HepG2 (cell line): Measurements from ENCODE around the gene CAMTA2. TPM values are rescaled to one million over a fixed set of nuclear protein-coding genes. Genes with fewer than 3 reads are reported as not detected.
A peak's percentile ranks its signal among the peaks of the same experiment; 100 is the strongest.

ENCODE experiments used
- ARNTL ChIP-seq: sonication (generic); formaldehyde crosslinking; IDR thresholded peaks from 2 replicates; pipeline ENCODE4 v1.4.0; 2020; ENCODE audit warnings: mild to moderate bottlenecking, missing genetic modification reagents
- ATF2 ChIP-seq: sonication (generic); formaldehyde crosslinking; IDR thresholded peaks from 2 replicates; pipeline ENCODE4 v1.4.0; 2020; ENCODE audit warnings: missing genetic modification reagents
- CCAR2 ChIP-seq: fragments of 200-400 bp; formaldehyde crosslinking; optimal IDR thresholded peaks from 2 replicates; pipeline ENCODE3; 2018; ENCODE audit warnings: low read depth, mild to moderate bottlenecking, low read length, moderate library complexity
- GATAD2A ChIP-seq: IDR thresholded peaks from 2 replicates; pipeline ENCODE4 v1.6.1; 2016
- GLI4 ChIP-seq: sonication (generic); formaldehyde crosslinking; IDR thresholded peaks from 2 replicates; pipeline ENCODE4 v1.5.1; 2020; ENCODE audit warnings: missing genetic modification reagents, mild to moderate bottlenecking, moderate library complexity, borderline replicate concordance
- MED1 ChIP-seq: sonication (generic); formaldehyde crosslinking; IDR thresholded peaks from 2 replicates; pipeline ENCODE4 v1.4.0; 2020; ENCODE audit warnings: missing genetic modification reagents
- PRDM15 ChIP-seq: sonication (generic); formaldehyde crosslinking; IDR thresholded peaks from 2 replicates; pipeline ENCODE4 v1.4.0; 2020; ENCODE audit warnings: missing genetic modification reagents
- TFAP4 ChIP-seq: sonication (generic); IDR thresholded peaks from 2 replicates; pipeline ENCODE4 v1.6.1; 2016; ENCODE audit warnings: low read depth, borderline replicate concordance
- ZBTB3 ChIP-seq: sonication (generic); formaldehyde crosslinking; IDR thresholded peaks from 2 replicates; pipeline ENCODE4 v1.4.0; 2020; ENCODE audit warnings: low read depth, mild to moderate bottlenecking, moderate library complexity, missing genetic modification reagents, borderline replicate concordance
- ZBTB4 ChIP-seq: sonication (generic); formaldehyde crosslinking; IDR thresholded peaks from 2 replicates; pipeline ENCODE4 v1.4.0; 2020; ENCODE audit warnings: missing genetic modification reagents, mild to moderate bottlenecking, borderline replicate concordance
- ZFP91 ChIP-seq: sonication (generic); formaldehyde crosslinking; IDR thresholded peaks from 2 replicates; pipeline ENCODE4 v1.9.0; 2022; ENCODE audit warnings: missing genetic modification reagents, mild to moderate bottlenecking, borderline replicate concordance
- ZNF687 ChIP-seq: sonication (generic); formaldehyde crosslinking; IDR thresholded peaks from 2 replicates; pipeline ENCODE4 v1.5.1; 2020; ENCODE audit warnings: mild to moderate bottlenecking, missing genetic modification reagents, moderate library complexity
- polyA plus RNA-seq, 8 experiments: library from polyadenylated mRNA; depleted of rRNA in 3 of 8; stranded (reverse) in 7 of 8; unstranded in 1 of 8; fragments of >200 nt; fragmentation: Illumina TruSeq in 4 of 8; extraction: Trizol in 4 of 8; gene quantifications; 2 replicates each; pipeline versions ENCODE4 v1.2.1 to v1.2.3, GENCODE V29; 2011 to 2016; ENCODE audit warnings: low read depth in 4 of 8, missing spikeins in 1 of 8, mixed read lengths in 1 of 8; ENCODE audit not compliant: insufficient read depth in 1 of 8
- total RNA-seq, 5 experiments: library from RNA; depleted of rRNA; stranded (reverse); fragments of >200 nt; fragmentation: Illumina TruSeq; extraction: Trizol; gene quantifications; 2 replicates each; pipeline ENCODE4 v1.2.3, GENCODE V29; 2016; ENCODE audit warnings: low read depth in 1 of 5

Gene CAMTA2
- total and polyA plus RNA-seq, 2 of the 13 experiments (the other 11 are each of a cell fraction or from before 2014, with no cell fraction given), result 4.1 to 7.1 TPM

- TF ChIP-seq ZBTB4, result 0 out of 2 replicates have a peak, but pooled peaks have one; percentile 20
- peak; percentile 89 for TF ChIP-seq MED1 (CRISPR knock-in tag)
- TF ChIP-seq ARNTL, result no peak
- no peak for TF ChIP-seq PRDM15
- peak; percentile 77 for TF ChIP-seq GATAD2A (CRISPR knock-in tag)
- TF ChIP-seq ATF2 (CRISPR knock-in tag), result peak; percentile 41; the same call in 1 of the 2 replicates
- TF ChIP-seq ZFP91, result peak; percentile 60
- TF ChIP-seq TFAP4, result peak; percentile 95
- no peak for TF ChIP-seq CCAR2
- TF ChIP-seq ZBTB3 (CRISPR knock-in tag), result no peak
- TF ChIP-seq GLI4 (CRISPR knock-in tag), result 0 out of 2 replicates have a peak, but pooled peaks have one; percentile 38
- peak; percentile 85 for TF ChIP-seq ZNF687 (CRISPR knock-in tag)
These were observed 11.4 kb upstream of the CAMTA2 start (continued) for GRCh38 chr17:4998732-4999429.
